COLO668 (cell line): ENCODE results near the gene CCNA2.

ENCODE experiments used
- DNase-seq: peaks from one replicate; lab custom pipeline; 2025; ENCODE audit not compliant: unreplicated experiment; lab: John Stamatoyannopoulos, UW

Gene CCNA2

DNA sequence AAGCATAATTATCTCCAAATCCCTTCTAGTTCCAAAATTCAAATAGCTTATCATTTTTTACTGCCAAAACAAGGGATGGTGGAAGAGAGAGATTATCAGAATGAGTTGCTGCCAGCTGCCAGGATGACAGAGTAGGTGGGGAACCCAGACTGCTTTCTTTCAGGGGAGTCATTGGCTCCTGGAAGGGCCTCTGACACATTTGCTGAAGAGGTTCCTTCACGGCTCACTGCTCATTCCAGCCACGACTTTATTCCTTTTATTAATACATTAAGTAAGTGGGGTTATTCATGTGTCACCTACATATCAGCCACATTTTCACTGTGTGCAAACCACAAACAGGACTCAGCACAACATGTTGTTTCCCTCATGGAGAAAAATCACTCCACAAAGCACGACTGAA, 46.1 kb downstream of the CCNA2 start:
- no peak for DNase-seq

DNA sequence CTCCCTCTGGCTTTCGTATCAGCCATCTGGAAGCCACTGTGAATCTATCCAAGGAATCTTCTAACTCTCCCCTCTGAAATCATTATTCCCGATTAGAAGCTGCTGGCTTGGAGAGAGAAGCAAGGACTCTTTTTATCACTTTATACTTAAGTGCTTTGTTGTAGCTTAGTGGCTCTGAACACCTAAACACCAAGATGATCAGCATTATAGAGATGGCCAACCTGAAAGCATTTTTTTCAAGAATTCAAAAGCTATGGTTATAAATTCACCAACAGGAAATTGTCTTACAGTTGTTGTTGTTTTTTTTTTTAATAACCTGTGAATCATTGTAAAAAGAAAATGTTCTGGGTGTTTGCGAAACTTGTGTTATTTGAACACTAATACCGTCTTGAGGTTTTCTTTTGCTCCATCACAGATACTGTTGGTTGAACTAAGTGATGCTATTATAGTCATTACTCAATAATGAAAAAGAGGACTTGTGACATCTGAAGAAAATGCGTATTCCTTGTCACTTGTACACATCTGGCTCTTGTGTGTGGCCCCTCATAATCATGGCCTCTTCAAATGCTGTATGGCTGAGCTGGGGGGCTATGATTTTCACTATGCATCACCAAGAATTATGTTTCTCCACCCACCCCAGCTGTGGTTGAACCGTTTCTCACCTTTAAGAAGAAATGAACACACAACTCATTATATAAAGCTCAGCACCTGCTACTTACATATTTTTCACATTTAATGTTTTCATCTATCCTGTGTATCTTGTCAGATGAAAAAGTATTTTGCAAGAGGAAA, 46.9 kb downstream of the CCNA2 start:
- DNase-seq, result no peak

- DNase-seq, result no peak
Measured at GRCh38 chr4:121773883-121774282, 49.8 kb downstream of the CCNA2 start.

- no peak for DNase-seq
Measured at GRCh38 chr4:121771869-121772268, 51.8 kb downstream of the CCNA2 start.

- DNase-seq, result no peak
Measured at GRCh38 chr4:121769341-121769740, 54.3 kb downstream of the CCNA2 start.

DNA sequence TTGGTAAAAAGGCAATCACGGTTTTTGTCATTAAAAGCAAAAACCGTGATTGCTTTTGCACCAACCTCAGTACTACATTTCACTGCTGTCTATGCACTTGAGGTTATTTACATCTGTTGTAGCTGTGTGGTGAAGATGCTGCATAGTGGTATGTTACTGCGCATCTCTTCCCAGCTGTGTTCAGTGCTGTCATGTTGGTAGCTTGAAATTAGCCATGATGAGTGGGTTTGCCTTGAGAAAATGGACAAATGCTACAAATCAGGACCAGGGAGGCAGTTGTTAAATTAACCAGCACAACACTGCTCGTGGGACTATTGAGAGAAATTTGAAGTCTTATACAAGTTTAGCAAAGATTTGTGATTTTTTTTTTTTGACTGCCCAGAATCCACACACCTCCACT, 56.5 kb downstream of the CCNA2 start:
- DNase-seq, result no peak
